Mesendoderm (in vitro differentiated cells): ENCODE data around the gene DNM3.

Experiments
- DNase-seq: peaks from one replicate; pipeline ENCODE4 v3.0.0; 2013
- H2AK5ac ChIP-seq: 2 replicates; pipeline ENCODE4 v1.6.1; 2013; ENCODE audit warnings: low read length, inconsistent platforms
- H2BK120ac ChIP-seq: 2 replicates; pipeline ENCODE4 v1.6.1; 2013; ENCODE audit warnings: low read depth, mild to moderate bottlenecking, low read length, moderate library complexity, mixed read lengths
- H2BK15ac ChIP-seq: replicated peaks from 2 replicates; pipeline ENCODE4 v1.6.1; 2013; ENCODE audit warnings: low read depth, mild to moderate bottlenecking, moderate library complexity
- H2BK5ac ChIP-seq: 2 replicates; pipeline ENCODE4 v1.6.1; 2013; ENCODE audit warnings: low read length, inconsistent platforms
- H3K18ac ChIP-seq: 2 replicates; pipeline ENCODE4 v1.6.1; 2013; ENCODE audit warnings: mild to moderate bottlenecking, low read length, mixed read lengths
- H3K23ac ChIP-seq: one replicate; pipeline ENCODE4 v1.6.1; 2013; ENCODE audit warnings: low read length
- H3K27ac ChIP-seq: 2 replicates; pipeline ENCODE4 v1.5.1; 2013; ENCODE audit warnings: low read depth, mild to moderate bottlenecking, inconsistent platforms, low read length, moderate library complexity
- H3K27me3 ChIP-seq: 2 replicates; pipeline ENCODE4 v1.6.1; 2013; ENCODE audit warnings: low read length, control low read depth, mild to moderate bottlenecking, inconsistent platforms; ENCODE audit not compliant: insufficient read depth, poor library complexity
- H3K36me3 ChIP-seq: 2 replicates; pipeline ENCODE4 v1.6.1; 2013; ENCODE audit warnings: low read length, inconsistent platforms; ENCODE audit not compliant: control insufficient read depth, insufficient read depth
- H3K4ac ChIP-seq: one replicate; pipeline ENCODE4 v1.6.1; 2013; ENCODE audit warnings: low read depth, mild to moderate bottlenecking, low read length, moderate library complexity
- H3K4me1 ChIP-seq: 2 replicates; pipeline ENCODE4 v1.6.1; 2013; ENCODE audit warnings: low read depth, low read length, inconsistent platforms; ENCODE audit not compliant: control insufficient read depth
- H3K4me2 ChIP-seq: 2 replicates; pipeline ENCODE4 v1.6.1; 2013; ENCODE audit warnings: low read length
- H3K4me3 ChIP-seq: 2 replicates; pipeline ENCODE4 v1.5.1; 2013; ENCODE audit warnings: mild to moderate bottlenecking, low read length
- H3K56ac ChIP-seq: one replicate; pipeline ENCODE4 v1.6.1; 2013; ENCODE audit warnings: low read length
- H3K79me1 ChIP-seq: 2 replicates; pipeline ENCODE4 v1.6.1; 2013; ENCODE audit warnings: low read length, inconsistent platforms
- H3K79me2 ChIP-seq: 2 replicates; pipeline ENCODE4 v1.6.1; 2013; ENCODE audit warnings: mild to moderate bottlenecking, low read length; ENCODE audit not compliant: control insufficient read depth, insufficient read depth
- H3K9ac ChIP-seq: 2 replicates; pipeline ENCODE4 v1.6.1; 2013; ENCODE audit warnings: low read length, inconsistent platforms
- H4K5ac ChIP-seq: one replicate; pipeline ENCODE4 v1.6.1; 2013; ENCODE audit warnings: low read length
- H4K8ac ChIP-seq: one replicate; pipeline ENCODE4 v1.6.1; 2013; ENCODE audit warnings: low read depth, mild to moderate bottlenecking, control low read depth, low read length, moderate library complexity
- WGBS: extraction: QIAGEN DNeasy Blood & Tissue Kit; methylation state at CpG from one replicate; pipeline ENCODE4 v1.1.7; 2013; ENCODE audit warnings: low lambda C conversion rate, missing lambda C conversion rate; ENCODE audit not compliant: insufficient coverage; ENCODE audit errors: extremely low coverage; 5-methylcytosine and 5-hydroxymethylcytosine counted together

The DNM3 gene

DNA sequence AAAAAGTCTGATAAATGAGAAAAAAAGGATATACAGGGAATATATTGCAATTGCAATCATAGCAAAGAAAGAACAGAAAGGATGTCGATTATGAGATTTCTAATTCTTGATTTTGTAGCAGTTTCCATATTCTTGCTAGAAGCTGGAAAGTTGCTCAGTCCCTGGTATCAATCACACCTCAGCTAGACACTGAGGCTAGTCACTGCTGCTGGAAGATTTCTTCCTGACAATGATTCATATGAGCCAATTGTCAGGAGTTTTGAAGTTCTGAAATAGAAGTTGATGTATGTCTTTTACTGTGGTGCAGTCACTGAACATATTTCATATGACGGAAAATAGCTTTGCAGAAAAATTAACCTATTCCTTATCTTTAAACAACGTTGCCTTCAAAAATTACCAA, 370.8 kb downstream of the DNM3 start:
- H3K79me1 ChIP-seq, result no peaks in the 10 kb centered on the region
- H3K4me3 ChIP-seq, result no peak overlapping the region
- no peaks in the 10 kb centered on the region for H3K27me3 ChIP-seq
- H3K23ac ChIP-seq, result no peak overlapping the region
- no peak overlapping the region for H2BK120ac ChIP-seq
- WGBS, result no CpG with 5 or more reads among the region's 3 CpGs
- no peaks in the 10 kb centered on the region for H3K36me3 ChIP-seq
- DNase-seq, result no peak
- no peak overlapping the region for H3K4me2 ChIP-seq
- no peaks in the 10 kb centered on the region for H3K4me1 ChIP-seq
- no peak overlapping the region for H4K8ac ChIP-seq
- H2AK5ac ChIP-seq, result no peak overlapping the region
- H4K5ac ChIP-seq, result no peak overlapping the region
- H3K79me2 ChIP-seq, result no peaks in the 10 kb centered on the region
- H3K18ac ChIP-seq, result no peak overlapping the region
- H3K27ac ChIP-seq, result no peak overlapping the region
- no peak overlapping the region for H3K9ac ChIP-seq
- no peak overlapping the region for H2BK5ac ChIP-seq
- H3K4ac ChIP-seq, result no peak overlapping the region
- no peak overlapping the region for H2BK15ac ChIP-seq
- H3K56ac ChIP-seq, result no peak overlapping the region

DNA sequence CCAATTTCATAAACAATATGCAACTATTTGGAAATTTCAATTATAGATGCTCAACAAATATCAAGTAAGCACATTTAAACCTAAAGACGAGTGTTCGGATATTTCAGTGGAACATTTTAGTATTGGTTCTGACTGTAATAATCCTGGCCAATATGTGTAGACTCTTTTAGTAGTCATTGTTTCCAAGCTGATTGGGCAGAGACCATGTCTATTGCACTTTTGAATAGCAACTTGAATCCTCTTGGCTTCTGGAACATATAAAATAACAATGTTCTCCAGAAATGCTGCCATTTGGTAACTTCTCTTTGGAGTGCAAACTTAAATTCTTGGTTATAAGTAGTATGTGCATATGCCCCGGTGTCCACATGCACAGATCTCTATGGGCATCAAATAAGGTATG, 373.7 kb downstream of the DNM3 start:
- H3K4me3 ChIP-seq, result no peak overlapping the region
- H3K9ac ChIP-seq, result no peak overlapping the region
- no peaks in the 10 kb centered on the region for H3K27me3 ChIP-seq
- H4K8ac ChIP-seq, result no peak overlapping the region
- H3K36me3 ChIP-seq, result no peaks in the 10 kb centered on the region
- no peaks in the 10 kb centered on the region for H3K79me2 ChIP-seq
- H3K56ac ChIP-seq, result no peak overlapping the region
- no peak overlapping the region for H3K4me2 ChIP-seq
- H4K5ac ChIP-seq, result no peak overlapping the region
- H3K18ac ChIP-seq, result no peak overlapping the region
- no peak overlapping the region for H2BK5ac ChIP-seq
- no peak overlapping the region for H2AK5ac ChIP-seq
- no CpG with 5 or more reads among the region's 3 CpGs for WGBS
- no peak for DNase-seq
- H2BK120ac ChIP-seq, result no peak overlapping the region
- no peaks in the 10 kb centered on the region for H3K4me1 ChIP-seq
- no peaks in the 10 kb centered on the region for H3K79me1 ChIP-seq
- H2BK15ac ChIP-seq, result no peak overlapping the region
- no peak overlapping the region for H3K23ac ChIP-seq
- H3K4ac ChIP-seq, result no peak overlapping the region
- H3K27ac ChIP-seq, result no peak overlapping the region

GRCh38 chr1:172219966-172220365, 378.7 kb downstream of the DNM3 start:
- H3K27me3 ChIP-seq, result no peaks in the 10 kb centered on the region
- no peak overlapping the region for H3K4ac ChIP-seq
- no peak overlapping the region for H3K4me3 ChIP-seq
- no peak for DNase-seq
- H4K5ac ChIP-seq, result no peak overlapping the region
- H3K9ac ChIP-seq, result no peak overlapping the region
- H2AK5ac ChIP-seq, result no peak overlapping the region
- H3K4me2 ChIP-seq, result no peak overlapping the region
- H2BK5ac ChIP-seq, result no peak overlapping the region
- no peak overlapping the region for H3K56ac ChIP-seq
- H3K27ac ChIP-seq, result no peak overlapping the region
- no peak overlapping the region for H3K18ac ChIP-seq
- H3K79me2 ChIP-seq, result no peaks in the 10 kb centered on the region
- no peaks in the 10 kb centered on the region for H3K4me1 ChIP-seq
- no CpG with 5 or more reads among the region's 1 CpG for WGBS
- H4K8ac ChIP-seq, result no peak overlapping the region
- no peaks in the 10 kb centered on the region for H3K79me1 ChIP-seq
- no peaks in the 10 kb centered on the region for H3K36me3 ChIP-seq
- H2BK120ac ChIP-seq, result no peak overlapping the region
- H2BK15ac ChIP-seq, result no peak overlapping the region
- no peak overlapping the region for H3K23ac ChIP-seq

- no peak overlapping the region for H3K9ac ChIP-seq
- H3K4ac ChIP-seq, result no peak overlapping the region
- no peak for DNase-seq
- H4K8ac ChIP-seq, result no peak overlapping the region
- H3K4me3 ChIP-seq, result no peak overlapping the region
- WGBS, result no CpG with 5 or more reads among the region's 2 CpGs
- no peak overlapping the region for H3K23ac ChIP-seq
- no peak overlapping the region for H3K4me2 ChIP-seq
- H3K36me3 ChIP-seq, result no peaks in the 10 kb centered on the region
- no peaks in the 10 kb centered on the region for H3K27me3 ChIP-seq
- no peak overlapping the region for H4K5ac ChIP-seq
- no peak overlapping the region for H2BK120ac ChIP-seq
- no peak overlapping the region for H3K18ac ChIP-seq
- H3K27ac ChIP-seq, result no peak overlapping the region
- no peak overlapping the region for H3K56ac ChIP-seq
- no peak overlapping the region for H2AK5ac ChIP-seq
- no peak overlapping the region for H2BK5ac ChIP-seq
- no peaks in the 10 kb centered on the region for H3K79me1 ChIP-seq
- no peaks in the 10 kb centered on the region for H3K4me1 ChIP-seq
- no peaks in the 10 kb centered on the region for H3K79me2 ChIP-seq
- no peak overlapping the region for H2BK15ac ChIP-seq
Measured at GRCh38 chr1:172220376-172220775, 379.1 kb downstream of the DNM3 start.

GRCh38 chr1:172221436-172221835, 380.1 kb downstream of the DNM3 start:
- H3K4me1 ChIP-seq, result no peaks in the 10 kb centered on the region

DNA sequence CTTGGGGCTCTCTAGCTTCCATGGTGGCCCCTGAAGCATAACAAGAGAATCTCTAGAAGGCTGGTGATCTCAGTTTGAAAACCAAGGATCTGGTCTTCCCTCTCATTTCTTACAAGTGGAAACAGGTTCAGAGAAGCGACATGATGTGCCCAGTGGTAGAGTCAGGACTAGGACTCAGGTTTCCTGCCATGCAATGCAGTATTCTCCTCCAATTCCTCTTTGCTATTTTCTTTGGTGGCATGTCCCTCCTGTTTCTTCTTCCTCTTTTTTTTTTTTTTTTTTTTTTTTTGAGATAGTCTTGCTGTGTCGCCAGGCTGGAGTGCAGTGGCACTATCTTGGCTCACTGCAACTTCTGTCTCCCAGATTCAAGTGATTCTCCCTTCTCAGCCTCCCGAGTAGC, 383.6 kb downstream of the DNM3 start:
- Histone ChIP-seq H3K4me2 (no peak overlapping the region), H2BK120ac (no peak overlapping the region), H2AK5ac (no peak overlapping the region), H3K36me3 (no peaks in the 10 kb centered on the region), H3K4me1 (no peaks in the 10 kb centered on the region), H3K4ac (no peak overlapping the region), H3K79me2 (no peaks in the 10 kb centered on the region), H3K56ac (no peak overlapping the region), H3K4me3 (no peak overlapping the region), H2BK15ac (no peak overlapping the region), H3K18ac (no peak overlapping the region), H2BK5ac (no peak overlapping the region), H3K27me3 (no peaks in the 10 kb centered on the region), H3K9ac (no peak overlapping the region), H3K79me1 (no peaks in the 10 kb centered on the region), H3K27ac (no peak overlapping the region), H4K8ac (no peak overlapping the region), H4K5ac (no peak overlapping the region), H3K23ac (no peak overlapping the region)
- no peak for DNase-seq
- WGBS, result no CpG with 5 or more reads among the region's 3 CpGs

More at GRCh38 chr1:172221436-172221835, 380.1 kb downstream of the DNM3 start:
- Histone ChIP-seq H3K79me2 (no peaks in the 10 kb centered on the region), H3K79me1 (no peaks in the 10 kb centered on the region), H2BK120ac (no peak overlapping the region), H2AK5ac (no peak overlapping the region), H3K4me2 (no peak overlapping the region), H3K36me3 (no peaks in the 10 kb centered on the region), H3K4me3 (no peak overlapping the region), H2BK15ac (no peak overlapping the region), H3K4ac (no peak overlapping the region), H3K23ac (no peak overlapping the region), H3K56ac (no peak overlapping the region), H2BK5ac (no peak overlapping the region), H3K18ac (no peak overlapping the region), H3K9ac (no peak overlapping the region), H4K8ac (no peak overlapping the region), H4K5ac (no peak overlapping the region), H3K27ac (no peak overlapping the region), H3K27me3 (no peaks in the 10 kb centered on the region)
- no CpG with 5 or more reads among the region's 2 CpGs for WGBS
- DNase-seq, result no peak
